Dendritic cell treated with granulocyte-macrophage colony-stimulating factor and Interleukin-4, amounts not matched to agents 40 ng/mL and 50 ng/mL, for 4 days (primary cell): Measurements from ENCODE around the gene ADRB1.
A peak's percentile ranks its signal among the peaks of the same experiment; 100 is the strongest.

Experiments used
- H3K27ac Mint-ChIP-seq: one replicate; pipeline ENCODE4 v1.8.0; 2022; ENCODE audit warnings: mild to moderate bottlenecking, mixed read lengths
- H3K27me3 Mint-ChIP-seq: one replicate; pipeline ENCODE4 v1.8.0; 2022; ENCODE audit warnings: mild to moderate bottlenecking, mixed read lengths
- H3K36me3 Mint-ChIP-seq: one replicate; pipeline ENCODE4 v1.8.0; 2022; ENCODE audit warnings: low read depth, mixed read lengths
- H3K4me1 Mint-ChIP-seq: one replicate; pipeline ENCODE4 v1.8.0; 2022; ENCODE audit warnings: low read depth, mixed read lengths
- H3K4me3 Mint-ChIP-seq: one replicate; pipeline ENCODE4 v1.8.0; 2022; ENCODE audit warnings: mild to moderate bottlenecking, moderate library complexity, mixed read lengths
- H3K9me3 Mint-ChIP-seq: one replicate; pipeline ENCODE4 v1.8.0; 2022; ENCODE audit warnings: mixed read lengths
- intact Hi-C: fragments of 100-400 bp; cut with micrococcal nuclease; formaldehyde crosslinking; loops from one replicate; pipeline ENCODE4 v1.15.0; 2022

ADRB1 gene

GRCh38 chr10:114043532-114044246 lies at the start of gene ADRB1:
ADRB1 (plus strand) TSS chr10:114043866; CDS start chr10:114044133, 267 bp downstream.
- Mint-ChIP-seq H3K4me1 (peaks cover 42% of the 10 kb centered on the region), H3K9me3 (no peaks in the 10 kb centered on the region), H3K27ac (no peak within 1 kb of the TSS), H3K36me3 (no peaks in the 10 kb centered on the region), H3K27me3 (peaks cover 70% of the 10 kb centered on the region), H3K4me3 (peak within 1 kb of the TSS; percentile 74)
- intact Hi-C loops = no loop called here

DNA sequence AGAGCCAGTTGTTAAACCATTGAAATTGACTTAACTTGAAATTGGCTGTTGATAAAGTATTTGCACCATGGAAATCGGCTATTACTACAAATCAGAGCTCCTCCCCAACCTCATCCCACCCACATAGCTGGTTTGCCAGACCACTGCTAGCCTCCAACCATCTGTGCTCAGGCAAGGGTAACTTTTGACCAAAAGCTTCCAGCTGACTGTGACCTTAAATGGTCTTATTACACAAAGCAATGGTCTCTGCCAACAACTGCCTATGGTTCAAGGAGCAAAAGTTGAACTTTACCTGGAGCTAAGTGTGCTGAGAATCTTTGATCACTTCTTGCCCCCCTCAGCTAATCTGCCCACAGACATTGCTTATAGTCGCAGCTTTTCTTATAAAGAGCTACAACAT lies 48.5 kb upstream of the ADRB1 start:
- intact Hi-C loops = no loop called here
- no peaks in the 10 kb centered on the region for H3K9me3 Mint-ChIP-seq
- H3K27ac Mint-ChIP-seq = no peak overlapping the region
- no peaks in the 10 kb centered on the region for H3K36me3 Mint-ChIP-seq
- H3K27me3 Mint-ChIP-seq = peaks cover 41% of the 10 kb centered on the region
- peaks cover 71% of the 10 kb centered on the region for H3K4me1 Mint-ChIP-seq
- no peak overlapping the region for H3K4me3 Mint-ChIP-seq

DNA sequence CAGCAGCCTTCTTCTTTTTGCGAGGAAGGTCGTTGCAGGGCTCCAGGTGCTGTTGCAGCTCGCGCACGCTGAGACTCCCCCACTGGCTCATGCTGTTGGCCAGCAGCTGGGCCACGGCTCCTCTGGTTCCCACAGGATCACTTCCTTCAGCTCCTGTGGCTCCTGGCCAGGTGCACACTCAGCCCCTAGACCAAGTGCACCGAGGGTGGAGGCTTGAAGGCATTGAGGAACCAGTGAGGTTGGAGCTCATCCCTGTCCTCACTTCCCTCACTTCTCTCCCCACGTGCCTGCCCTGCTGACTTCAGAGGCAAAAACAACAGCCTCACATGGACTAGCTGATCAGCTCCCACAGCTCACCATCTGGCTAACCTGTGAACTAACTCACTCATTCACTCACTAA lies 46.2 kb upstream of the ADRB1 start:
- peaks cover 71% of the 10 kb centered on the region for H3K4me1 Mint-ChIP-seq
- H3K27ac Mint-ChIP-seq = no peak overlapping the region
- no peaks in the 10 kb centered on the region for H3K36me3 Mint-ChIP-seq
- intact Hi-C loops = no loop called here
- H3K27me3 Mint-ChIP-seq = peaks cover 25% of the 10 kb centered on the region
- H3K9me3 Mint-ChIP-seq = no peaks in the 10 kb centered on the region
- H3K4me3 Mint-ChIP-seq = no peak overlapping the region

GRCh38 chr10:113999531-113999930 lies 44.1 kb upstream of the ADRB1 start:
- Mint-ChIP-seq H3K4me3 (no peak overlapping the region), H3K4me1 (peaks cover 53% of the 10 kb centered on the region), H3K27ac (peak overlapping the region; percentile 54), H3K27me3 (peaks cover 21% of the 10 kb centered on the region), H3K9me3 (no peaks in the 10 kb centered on the region), H3K36me3 (no peaks in the 10 kb centered on the region)
- intact Hi-C loops = no loop called here

DNA sequence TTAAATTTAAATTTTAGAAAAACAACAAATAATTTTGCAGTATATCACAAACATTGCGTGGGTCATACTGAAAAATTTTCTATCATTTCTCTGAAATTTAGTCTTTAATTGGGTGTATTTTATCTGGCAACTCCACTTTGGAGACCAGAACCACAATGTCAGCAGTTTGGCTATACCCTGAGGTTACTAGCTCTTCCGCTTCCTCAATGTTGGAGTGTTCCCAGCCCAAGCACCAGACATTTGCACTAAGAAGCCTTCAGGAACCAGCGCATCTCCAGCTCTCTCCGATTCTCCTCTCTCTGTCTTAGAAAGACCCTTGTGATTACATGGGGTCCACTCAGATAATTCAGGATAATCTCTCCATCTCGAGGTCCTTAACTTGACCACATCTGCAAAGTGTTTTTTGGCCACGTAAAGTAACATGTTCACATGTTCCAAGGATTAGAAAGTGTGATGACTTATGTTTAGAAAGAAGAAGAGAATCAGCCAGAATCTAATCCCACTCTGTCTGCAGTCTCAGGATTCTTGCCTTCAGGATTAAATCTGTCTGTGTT lies 43.1 kb upstream of the ADRB1 start:
- Mint-ChIP-seq H3K27me3 (peaks cover 28% of the 10 kb centered on the region), H3K9me3 (no peaks in the 10 kb centered on the region), H3K36me3 (no peaks in the 10 kb centered on the region), H3K27ac (no peak overlapping the region), H3K4me3 (no peak overlapping the region), H3K4me1 (peaks cover 48% of the 10 kb centered on the region)
- intact Hi-C loops = no loop called here

GRCh38 chr10:114002422-114002821 lies 41.2 kb upstream of the ADRB1 start:
- Mint-ChIP-seq H3K27ac (no peak overlapping the region), H3K27me3 (peaks cover 16% of the 10 kb centered on the region), H3K36me3 (no peaks in the 10 kb centered on the region), H3K4me1 (peaks cover 34% of the 10 kb centered on the region), H3K9me3 (no peaks in the 10 kb centered on the region), H3K4me3 (no peak overlapping the region)
- intact Hi-C loops = no loop called here

DNA sequence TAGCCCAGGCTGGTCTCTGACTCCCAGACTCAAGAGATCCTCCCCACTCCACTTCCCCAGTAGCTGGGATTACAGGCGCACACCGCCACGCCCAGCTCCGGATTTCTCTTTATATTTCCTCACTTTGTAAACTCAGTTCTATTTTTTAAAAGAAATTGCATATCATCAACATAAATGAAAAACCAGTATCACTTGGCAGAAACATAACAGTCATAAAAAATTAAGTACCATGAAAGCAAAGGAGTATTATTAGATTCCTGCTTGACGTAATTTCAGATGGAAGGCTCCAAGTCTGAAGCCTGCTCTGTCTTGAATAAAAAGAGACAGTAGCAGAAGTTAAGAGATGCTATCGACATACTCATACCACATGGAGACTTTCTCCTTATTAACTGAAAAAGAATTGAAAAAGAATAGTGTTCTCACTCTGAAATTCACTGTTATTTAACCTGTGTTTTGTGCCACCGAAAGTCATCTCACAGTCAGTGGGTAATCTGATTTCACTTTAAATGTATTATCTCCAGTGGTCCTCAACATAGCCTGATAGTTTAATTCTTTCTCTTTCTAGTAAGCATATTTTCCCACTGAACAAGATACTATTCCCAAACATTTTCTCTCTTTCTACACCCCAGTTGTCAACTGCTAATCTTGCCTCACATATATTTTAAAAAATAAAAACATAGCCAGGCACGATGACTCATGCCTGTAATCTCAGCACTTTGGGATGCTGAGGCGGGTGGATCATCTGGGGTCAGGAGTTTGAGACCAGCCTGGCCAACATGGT lies 40.3 kb upstream of the ADRB1 start:
- Mint-ChIP-seq H3K4me3 (no peak overlapping the region), H3K27ac (no peak overlapping the region), H3K9me3 (no peaks in the 10 kb centered on the region), H3K4me1 (peaks cover 30% of the 10 kb centered on the region), H3K36me3 (no peaks in the 10 kb centered on the region), H3K27me3 (peaks cover 14% of the 10 kb centered on the region)
- intact Hi-C loops = no loop called here

- Mint-ChIP-seq H3K9me3 (no peaks in the 10 kb centered on the region), H3K27me3 (peaks cover 14% of the 10 kb centered on the region), H3K27ac (no peak overlapping the region), H3K4me1 (no peaks in the 10 kb centered on the region), H3K36me3 (no peaks in the 10 kb centered on the region), H3K4me3 (no peak overlapping the region)
- intact Hi-C loops = no loop called here
These were observed 34.2 kb upstream of the ADRB1 start for GRCh38 chr10:114009281-114009996.

- no peaks in the 10 kb centered on the region for H3K4me1 Mint-ChIP-seq
- no peak overlapping the region for H3K27ac Mint-ChIP-seq
- no peaks in the 10 kb centered on the region for H3K9me3 Mint-ChIP-seq
- intact Hi-C loops = no loop called here
- H3K27me3 Mint-ChIP-seq = peaks cover 5% of the 10 kb centered on the region
- H3K36me3 Mint-ChIP-seq = no peaks in the 10 kb centered on the region
- no peak overlapping the region for H3K4me3 Mint-ChIP-seq
These were observed 33.4 kb upstream of the ADRB1 start for GRCh38 chr10:114010316-114010715.

DNA sequence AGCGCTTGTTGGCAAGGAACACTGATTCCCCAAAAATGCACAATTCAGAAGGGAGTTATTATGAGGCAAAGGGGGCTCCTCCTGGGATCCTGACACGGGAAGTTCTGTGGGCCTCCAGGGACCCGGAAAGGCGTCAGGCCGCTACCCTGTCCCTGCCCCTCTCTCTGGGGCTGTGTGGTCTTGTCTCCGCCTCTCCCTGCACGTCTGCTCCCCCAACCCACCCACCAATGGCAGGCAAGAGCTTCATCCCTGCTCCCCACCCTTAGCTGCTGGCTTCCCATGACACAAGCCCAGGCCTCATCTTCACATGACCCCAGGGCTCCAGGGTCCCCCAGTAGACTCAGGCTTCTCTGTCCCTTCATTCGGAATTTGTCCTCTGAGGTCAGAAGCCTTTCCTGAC lies 31.0 kb upstream of the ADRB1 start:
- Mint-ChIP-seq H3K4me1 (peaks cover 2% of the 10 kb centered on the region), H3K27ac (no peak overlapping the region), H3K9me3 (no peaks in the 10 kb centered on the region)

DNA sequence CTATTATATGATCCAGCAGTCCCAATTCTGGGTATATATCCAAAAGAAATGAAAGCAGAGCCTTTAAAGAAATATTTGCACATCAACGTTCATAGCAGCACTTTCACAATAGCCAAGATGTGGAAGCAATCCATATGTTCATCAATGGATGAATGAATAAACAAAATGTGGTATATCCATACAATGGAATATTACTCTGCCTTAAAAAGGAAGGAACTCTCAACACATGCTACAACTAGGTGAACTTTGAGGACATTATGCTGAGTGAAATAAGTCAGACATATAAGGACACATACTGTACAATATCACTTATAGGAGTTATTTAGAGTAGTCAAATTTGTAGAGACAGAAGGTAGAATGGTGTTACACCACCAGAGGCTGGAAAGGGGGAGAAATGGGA lies 28.0 kb upstream of the ADRB1 start:
- no peaks in the 10 kb centered on the region for H3K36me3 Mint-ChIP-seq
- H3K27ac Mint-ChIP-seq = no peak overlapping the region
- intact Hi-C loops = no loop called here
- no peak overlapping the region for H3K4me3 Mint-ChIP-seq
- peaks cover 32% of the 10 kb centered on the region for H3K27me3 Mint-ChIP-seq
- H3K9me3 Mint-ChIP-seq = no peaks in the 10 kb centered on the region
- H3K4me1 Mint-ChIP-seq = peaks cover 12% of the 10 kb centered on the region

More for the DNA sequence above, 31.0 kb upstream of the ADRB1 start:
- intact Hi-C loops = no loop called here
- no peak overlapping the region for H3K4me3 Mint-ChIP-seq
- H3K27me3 Mint-ChIP-seq = peaks cover 17% of the 10 kb centered on the region
- H3K36me3 Mint-ChIP-seq = no peaks in the 10 kb centered on the region

GRCh38 chr10:114017271-114017670 lies 26.4 kb upstream of the ADRB1 start:
- intact Hi-C loops = no loop called here
- no peaks in the 10 kb centered on the region for H3K9me3 Mint-ChIP-seq
- no peaks in the 10 kb centered on the region for H3K36me3 Mint-ChIP-seq
- H3K27ac Mint-ChIP-seq = no peak overlapping the region
- H3K4me1 Mint-ChIP-seq = peaks cover 24% of the 10 kb centered on the region
- no peak overlapping the region for H3K4me3 Mint-ChIP-seq
- H3K27me3 Mint-ChIP-seq = peaks cover 40% of the 10 kb centered on the region

DNA sequence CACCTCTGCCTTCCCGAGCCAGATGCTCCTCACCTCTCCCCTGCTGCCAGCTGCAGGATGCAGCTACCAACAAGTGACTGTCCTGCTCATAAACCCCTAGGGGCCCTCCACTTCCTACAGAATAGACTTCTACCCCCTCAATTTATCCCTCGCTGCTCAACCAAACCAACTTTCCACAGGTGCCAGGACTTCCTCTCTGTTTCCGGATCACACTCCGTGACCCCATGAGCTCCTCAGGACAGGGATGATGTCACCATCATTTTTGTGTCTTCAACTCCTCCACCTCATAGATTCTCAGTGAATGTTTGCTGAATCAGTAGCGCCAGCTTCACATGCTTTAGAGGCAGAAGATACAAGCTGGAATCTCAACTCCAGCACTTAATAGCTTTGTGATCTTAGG lies 25.8 kb upstream of the ADRB1 start:
- Mint-ChIP-seq H3K4me1 (peaks cover 25% of the 10 kb centered on the region), H3K9me3 (no peaks in the 10 kb centered on the region), H3K4me3 (no peak overlapping the region), H3K36me3 (no peaks in the 10 kb centered on the region), H3K27ac (no peak overlapping the region), H3K27me3 (peaks cover 42% of the 10 kb centered on the region)
- intact Hi-C loops = no loop called here

DNA sequence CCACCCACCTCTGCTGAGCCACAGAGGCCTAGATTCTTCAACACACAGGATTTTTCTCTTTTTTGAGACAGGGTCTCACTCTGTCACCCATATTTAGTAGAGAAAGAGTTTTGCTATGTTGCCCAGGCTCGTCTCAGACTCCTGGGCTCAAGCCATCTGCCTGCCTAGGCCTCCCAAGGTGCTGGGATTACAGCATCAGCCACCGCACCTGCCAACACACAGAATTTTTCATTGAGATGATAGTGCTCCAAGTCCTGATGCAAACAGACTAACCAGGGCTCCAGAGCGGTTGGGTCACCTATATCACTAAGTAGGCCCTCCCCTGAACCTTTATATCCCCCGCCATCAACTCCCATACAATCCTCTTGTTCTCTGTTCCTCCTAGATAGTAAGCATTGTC lies 24.4 kb upstream of the ADRB1 start:
- Mint-ChIP-seq H3K27ac (no peak overlapping the region), H3K27me3 (peaks cover 52% of the 10 kb centered on the region), H3K4me3 (no peak overlapping the region)

More for the DNA sequence above, 24.4 kb upstream of the ADRB1 start:
- H3K4me1 Mint-ChIP-seq = peaks cover 35% of the 10 kb centered on the region
- intact Hi-C loops = no loop called here
- H3K9me3 Mint-ChIP-seq = no peaks in the 10 kb centered on the region
- H3K36me3 Mint-ChIP-seq = no peaks in the 10 kb centered on the region
